ENCODE data around the gene PPP1R1A.

Gene PPP1R1A

DNA sequence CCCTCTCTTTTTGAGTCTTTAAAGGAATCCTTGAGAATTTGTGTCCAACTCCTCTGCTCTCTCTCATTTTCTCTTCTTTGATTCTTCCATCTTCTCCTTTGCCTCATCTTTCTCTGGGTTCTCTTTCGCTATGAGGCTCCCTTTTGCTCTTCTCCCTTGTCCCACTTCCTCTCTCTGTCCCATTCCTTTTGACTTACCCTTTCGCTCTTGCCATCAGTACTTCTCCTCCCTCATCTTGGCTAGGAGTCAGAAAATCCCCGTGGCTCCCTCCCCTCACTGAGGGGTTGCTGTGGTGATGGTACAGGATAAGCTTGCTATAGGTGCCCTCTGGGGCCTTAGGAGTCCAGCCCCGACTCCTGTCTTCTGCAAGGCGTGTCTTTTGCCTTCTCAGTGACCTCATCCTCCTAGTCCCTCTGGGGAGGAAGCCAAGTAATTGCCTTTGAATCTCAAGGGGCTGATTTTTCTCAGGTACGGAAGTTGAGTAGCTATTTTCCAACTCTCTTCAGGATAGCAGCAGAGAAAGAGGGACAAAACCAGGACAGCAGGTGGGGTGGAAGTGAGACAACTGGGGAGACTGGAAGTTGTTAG, 32.7 kb downstream of the PPP1R1A start:
- intact Hi-C loops (cut with DNase I): no loop called here
- DNase-seq: no peak

DNA sequence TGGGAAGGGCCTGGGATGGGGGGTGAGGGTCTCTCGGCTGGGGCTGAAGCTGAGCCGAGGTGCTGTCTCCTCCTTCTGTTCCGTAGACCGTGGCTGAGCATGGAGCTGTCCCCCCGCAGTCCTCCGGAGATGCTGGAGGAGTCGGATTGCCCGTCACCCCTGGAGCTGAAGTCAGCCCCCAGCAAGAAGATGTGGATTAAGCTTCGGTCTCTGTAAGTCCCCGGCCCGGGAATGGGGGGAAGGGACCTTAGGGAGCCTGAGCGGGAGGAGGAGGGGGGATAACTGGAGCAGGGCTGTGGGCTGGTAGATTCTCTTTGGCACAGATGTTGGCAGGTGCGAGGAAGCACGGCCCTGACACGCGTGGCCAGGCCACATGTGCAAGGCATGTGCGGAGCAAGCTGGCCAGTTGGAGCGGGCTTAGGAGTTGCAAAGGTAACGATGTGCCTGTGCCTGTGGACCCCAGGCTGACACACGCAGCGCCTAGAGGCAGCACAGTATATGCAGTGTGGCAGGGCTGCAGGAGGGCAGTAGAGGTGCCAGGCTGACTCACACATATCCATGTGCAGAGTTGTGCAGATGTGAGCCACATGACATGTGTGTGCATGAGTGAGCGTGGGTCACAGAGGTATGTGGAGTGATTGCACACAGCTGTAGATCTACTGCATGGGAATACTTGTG, 38.5 kb downstream of the PPP1R1A start:
- DNase-seq: peak in 38 of 42 donors; percentile 27 to 79 (median 54)
- intact Hi-C loops (cut with DNase I): no loop called here

DNA sequence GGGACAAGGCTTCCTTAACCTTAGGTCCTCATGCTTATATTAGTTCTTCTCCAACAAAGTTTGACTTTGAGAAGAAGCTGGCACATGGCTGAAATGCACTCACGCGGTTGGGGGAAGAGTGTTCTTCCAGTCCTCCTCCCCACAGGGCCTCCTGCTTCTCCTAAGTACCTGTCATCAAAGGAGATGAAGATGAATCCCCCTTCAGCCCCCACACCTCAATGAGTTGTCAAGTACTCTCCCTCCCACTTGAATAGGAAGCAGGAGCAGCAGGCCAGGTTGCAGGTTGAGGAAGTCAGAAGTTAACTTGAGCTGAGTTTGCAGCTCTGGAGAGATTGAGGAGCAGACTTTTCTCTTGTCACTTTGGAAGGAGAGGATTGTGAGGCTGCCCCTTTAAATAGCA, 41.9 kb downstream of the PPP1R1A start:
- DNase-seq: peak in 40 of 42 donors; percentile 38 to 95 (median 73)

DNA sequence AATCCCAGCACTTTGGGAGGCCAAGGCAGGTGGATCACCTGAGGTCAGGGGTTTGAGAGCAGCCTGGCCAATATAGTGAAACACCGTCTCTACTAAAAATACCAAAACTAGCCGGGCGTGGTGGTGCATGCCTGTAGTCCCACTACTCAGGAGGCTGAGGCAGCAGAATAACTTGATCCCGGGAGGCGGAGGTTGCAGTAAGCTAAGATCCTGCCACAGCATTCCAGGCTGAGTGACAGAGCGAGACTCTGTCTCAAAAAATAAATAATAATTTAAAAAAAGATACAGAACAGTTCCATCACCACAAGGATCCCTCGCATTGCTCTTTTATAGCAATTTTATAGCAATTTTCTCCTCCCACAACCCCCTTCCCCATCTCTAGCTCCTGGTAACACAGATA, 43.7 kb downstream of the PPP1R1A start:
- DNase-seq: peak in 7 of 42 donors; percentile 37 to 58 (median 47)
- intact Hi-C loops (cut with DNase I): no loop called here

More for the DNA sequence above, 41.9 kb downstream of the PPP1R1A start:
- intact Hi-C loops (cut with DNase I): no loop called here

DNA sequence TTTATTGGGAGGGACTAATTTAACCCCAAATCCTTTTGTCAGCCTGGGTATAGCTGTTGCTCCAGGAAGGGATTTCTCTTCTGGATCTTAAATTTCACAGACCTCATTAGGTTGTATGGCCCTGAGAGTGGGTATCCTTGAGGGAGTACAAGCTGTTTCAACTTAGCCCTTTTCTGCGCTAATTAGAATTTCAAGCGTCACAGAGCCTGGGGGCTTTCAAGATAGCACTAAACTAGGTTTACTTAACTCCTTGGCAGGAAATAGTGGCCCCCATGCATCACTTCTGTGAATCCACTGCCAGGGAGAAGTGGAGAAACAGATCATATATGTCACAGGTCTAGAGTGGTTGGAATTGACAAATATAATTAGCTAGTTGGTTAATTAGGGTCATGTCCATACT, 44.9 kb downstream of the PPP1R1A start:
- intact Hi-C loops (cut with DNase I): no loop called here
- no peak for DNase-seq

DNA sequence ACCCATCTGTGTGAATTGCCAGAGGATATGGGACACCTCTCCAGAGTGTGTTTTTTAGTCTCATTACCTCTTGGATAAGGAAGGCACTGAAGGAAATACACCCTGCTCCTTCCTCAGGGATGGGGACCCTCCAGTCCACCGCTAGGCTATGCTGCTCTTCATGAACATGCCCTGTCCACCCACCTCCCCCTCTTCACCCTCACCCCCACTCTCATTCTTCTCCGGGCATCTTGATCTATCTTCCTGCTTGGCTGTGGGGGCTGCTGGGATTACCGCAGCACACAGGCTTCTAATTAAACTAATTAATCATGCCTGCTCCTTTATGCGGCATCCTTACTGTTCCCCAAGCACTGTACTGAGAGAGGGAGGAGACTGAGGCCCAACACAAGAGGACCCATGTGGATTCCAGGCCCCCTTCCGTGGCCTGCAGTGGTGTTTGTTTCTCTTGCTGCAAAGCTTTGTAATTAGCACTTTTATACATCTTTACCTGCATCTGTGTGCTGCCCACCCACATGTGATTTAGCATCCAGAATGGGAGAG, 46.6 kb downstream of the PPP1R1A start:
- intact Hi-C loops (cut with DNase I): no loop called here
- DNase-seq: no peak

DNA sequence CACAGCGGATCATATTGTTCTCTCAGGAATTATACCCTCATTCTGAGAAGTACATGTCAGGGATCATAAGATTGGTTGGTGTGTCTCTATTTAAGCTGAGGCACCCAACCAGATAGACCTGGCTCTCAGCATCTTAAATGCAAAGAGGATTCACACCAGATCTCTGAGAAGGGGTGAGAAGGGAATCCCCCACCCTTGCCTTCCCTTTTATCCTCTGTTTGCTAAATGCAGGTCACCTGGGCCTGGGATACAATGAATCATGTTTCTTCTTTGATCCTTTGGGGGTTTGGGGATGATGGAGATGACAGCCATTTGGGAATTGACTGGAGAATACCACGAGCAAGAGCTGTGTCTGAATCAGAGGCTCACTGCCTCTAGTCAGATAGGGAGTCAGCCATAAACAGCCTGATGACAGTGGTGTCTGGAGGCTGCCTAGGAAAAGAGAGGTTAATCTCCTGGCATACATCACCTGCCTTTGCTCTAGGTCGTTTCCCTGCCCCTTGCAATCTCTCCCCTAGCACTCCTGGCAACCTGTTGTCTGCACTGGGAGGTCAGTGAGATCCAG, 50.2 kb downstream of the PPP1R1A start:
- intact Hi-C loops (cut with DNase I): no loop called here
- DNase-seq: no peak

DNA sequence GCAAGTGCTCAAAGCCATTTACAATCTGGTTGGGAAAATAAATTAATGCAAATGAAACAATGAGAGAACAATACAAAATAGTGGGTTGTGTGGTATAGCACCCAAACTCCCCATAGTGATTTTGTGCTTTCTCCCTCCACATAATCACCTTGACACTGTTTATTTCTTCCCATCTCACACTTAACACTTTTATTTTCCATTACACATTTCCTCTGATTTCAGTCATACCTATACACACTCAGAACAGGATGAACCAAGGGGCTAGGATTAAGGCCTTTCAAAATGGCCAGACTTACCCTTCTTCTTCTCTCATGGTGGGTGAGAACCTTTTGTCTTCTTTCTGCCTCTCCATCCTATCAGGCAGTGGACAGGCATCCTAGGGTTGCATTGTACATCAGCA, 53.0 kb downstream of the PPP1R1A start:
- intact Hi-C loops (cut with DNase I): no loop called here
- DNase-seq: no peak

DNA sequence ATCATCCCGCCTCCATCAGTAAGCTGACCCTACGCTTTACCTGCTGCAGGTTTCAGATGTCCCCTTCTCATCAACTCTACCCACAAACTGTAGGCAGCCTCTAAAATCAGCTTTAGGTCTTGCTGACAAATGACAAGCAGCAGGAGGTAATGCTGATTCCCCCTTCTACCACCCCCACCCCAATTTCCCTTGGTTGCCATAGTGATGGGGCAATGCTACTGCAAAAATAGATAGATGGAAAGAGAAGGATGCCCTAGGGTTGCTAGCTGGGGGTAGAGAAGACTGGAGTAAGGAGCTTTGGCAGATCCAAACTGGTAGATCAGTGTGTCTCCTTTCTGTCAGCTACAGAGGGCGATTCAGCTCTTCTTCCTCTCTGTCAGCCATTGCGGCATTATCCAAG, 58.9 kb downstream of the PPP1R1A start:
- DNase-seq: peak in 30 of 42 donors; percentile 6 to 80 (median 44)
- intact Hi-C loops (cut with DNase I): no loop called here

Data from head of caudate nucleus (tissue), 42 donors.